GM21515 (cell line): ENCODE measurements around the gene FASLG.
"Not testable (repeated sequence)": the region's sequence is repeated elsewhere in the genome, so short reads cannot be mapped to it uniquely, and the experiment has no call there.

Experiments used
- ATAC-seq: cut with Tn5 transposase; IDR thresholded peaks from one replicate; pipeline ENCODE4 v1.9.1; 2021; ENCODE audit not compliant: unreplicated experiment

Gene FASLG

DNA sequence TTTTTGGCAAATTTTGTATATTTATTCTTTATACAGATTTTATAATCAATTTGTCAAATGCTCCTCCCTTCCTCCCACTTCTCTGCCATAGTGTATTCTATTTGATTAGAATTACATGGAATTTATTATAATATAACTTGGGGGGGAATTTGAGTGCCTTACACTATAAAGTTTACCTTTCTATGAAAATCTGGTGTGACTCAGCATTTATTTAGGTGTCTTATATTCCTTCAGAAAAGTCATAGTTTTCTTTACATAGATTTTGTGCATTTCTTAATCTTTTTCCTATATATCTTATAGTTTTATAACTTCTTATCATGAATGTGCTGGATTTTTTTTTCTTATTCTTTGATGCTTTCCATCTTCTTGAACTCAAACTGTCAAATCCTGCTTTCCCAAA lies 21.3 kb downstream of the FASLG start:
- ATAC-seq: no peak

DNA sequence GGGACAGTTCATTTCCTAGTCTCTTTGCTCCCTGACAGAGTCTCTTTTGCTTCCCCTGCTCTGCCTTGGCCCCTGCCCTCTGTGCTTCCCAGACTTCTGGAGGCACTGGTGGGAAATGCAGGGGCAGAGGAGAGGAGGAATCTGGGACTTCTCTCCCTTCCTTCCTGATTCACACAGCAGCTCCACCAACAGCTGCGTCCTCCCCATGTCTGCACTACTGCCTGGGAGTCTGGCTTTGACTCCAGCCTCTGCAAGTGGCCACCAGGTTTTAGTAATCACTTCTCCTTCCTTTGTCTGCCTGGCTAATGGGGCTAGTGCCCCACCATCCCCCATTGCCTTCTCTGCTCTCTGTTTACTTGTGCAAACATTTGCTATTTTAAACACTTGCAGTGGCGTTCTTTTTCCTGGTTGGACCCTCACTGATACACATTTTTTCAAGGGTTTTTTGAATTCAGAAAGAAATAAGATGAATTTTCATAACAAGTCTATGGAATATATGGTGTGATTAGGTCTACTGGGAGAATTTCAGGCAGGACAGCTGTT lies 21.9 kb downstream of the FASLG start:
- ATAC-seq: no peak

DNA sequence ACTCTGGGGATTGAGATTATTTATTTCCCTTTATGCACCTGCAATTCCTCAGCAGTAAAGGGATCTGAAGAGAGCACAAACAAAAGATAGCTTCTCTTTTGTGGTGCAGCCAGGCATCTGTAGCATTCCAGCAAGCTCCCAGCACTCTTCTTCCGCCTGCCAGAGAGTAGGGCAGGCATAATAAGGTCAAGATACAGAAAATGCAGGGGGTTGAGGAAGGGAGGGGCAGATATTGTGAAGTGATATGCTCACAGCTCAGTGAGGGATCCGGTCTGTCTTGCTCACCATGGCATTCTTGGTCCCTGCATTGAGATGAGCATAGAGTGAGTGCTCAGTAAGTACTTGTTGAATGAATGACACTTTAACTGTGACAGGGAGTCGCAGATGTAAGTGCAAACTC lies 23.9 kb downstream of the FASLG start:
- ATAC-seq: no peak

DNA sequence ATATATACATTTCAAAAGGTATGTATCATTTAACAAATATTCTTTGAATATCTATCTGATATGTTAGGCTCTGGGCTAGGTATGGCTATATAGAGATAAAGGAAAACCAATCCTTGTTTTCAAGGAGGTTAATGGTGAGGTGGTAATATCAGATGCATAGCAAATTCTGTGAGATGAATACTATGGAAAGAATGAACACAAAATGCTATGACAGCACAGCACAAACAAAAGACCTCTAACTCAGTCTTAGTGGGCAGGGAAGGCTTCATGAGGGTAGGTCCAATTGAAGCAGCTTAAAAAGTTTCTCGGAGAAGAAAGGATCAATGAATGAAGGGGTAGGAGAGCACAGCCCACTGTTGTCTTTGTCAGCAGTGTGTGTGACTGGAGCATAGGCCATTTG lies 27.2 kb downstream of the FASLG start:
- ATAC-seq: no peak

GRCh38 chr1:172688428-172689085 lies 29.7 kb downstream of the FASLG start:
- not testable (repeated sequence) for ATAC-seq

GRCh38 chr1:172690925-172691324 lies 32.0 kb downstream of the FASLG start:
- ATAC-seq: not testable (repeated sequence)

DNA sequence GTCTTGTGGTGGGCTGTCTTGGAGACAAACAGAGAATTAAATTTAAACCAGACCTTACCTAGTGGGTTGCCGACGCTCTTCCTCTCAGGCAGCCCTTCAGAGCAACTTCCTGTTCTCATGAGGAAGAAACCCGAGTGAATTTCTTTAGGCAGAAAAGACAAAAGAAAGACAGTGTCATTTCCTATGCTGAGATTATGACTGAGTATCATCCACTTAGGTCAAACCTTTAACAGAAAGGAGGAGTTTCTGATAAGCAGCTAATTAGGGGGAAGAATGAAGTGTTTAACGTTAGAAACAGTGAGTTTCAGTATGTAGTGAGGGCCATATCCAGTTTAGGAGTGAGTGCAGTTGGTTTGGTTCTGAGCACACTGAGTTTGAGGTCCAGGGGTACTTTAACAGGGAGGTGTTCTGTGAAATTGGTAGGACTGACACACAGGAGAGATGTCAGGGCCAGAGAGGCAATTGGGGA lies 38.7 kb downstream of the FASLG start:
- no peak for ATAC-seq

DNA sequence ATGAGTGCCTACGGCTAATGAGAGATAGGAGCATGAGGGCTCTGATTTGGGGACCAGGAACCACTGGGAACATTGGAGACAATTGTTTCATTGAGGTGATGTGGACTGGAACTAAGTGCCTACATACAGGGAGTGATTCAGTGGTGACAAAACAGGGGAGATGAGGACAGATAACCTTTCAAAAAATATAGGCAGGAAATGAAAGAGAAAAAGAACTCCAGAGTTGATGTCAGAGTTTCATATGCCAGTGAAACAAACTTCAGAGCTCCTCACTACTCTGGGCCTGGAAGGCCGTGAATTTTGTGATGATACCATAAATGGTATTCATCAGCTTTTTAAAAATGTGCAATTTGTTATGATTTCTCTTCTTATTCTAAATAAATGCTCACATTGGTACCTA lies 39.3 kb downstream of the FASLG start:
- ATAC-seq: no peak

GRCh38 chr1:172699111-172699510 lies 40.2 kb downstream of the FASLG start:
- ATAC-seq: peak; percentile 71

- no peak for ATAC-seq
Measured at GRCh38 chr1:172699695-172700227, 40.9 kb downstream of the FASLG start.

DNA sequence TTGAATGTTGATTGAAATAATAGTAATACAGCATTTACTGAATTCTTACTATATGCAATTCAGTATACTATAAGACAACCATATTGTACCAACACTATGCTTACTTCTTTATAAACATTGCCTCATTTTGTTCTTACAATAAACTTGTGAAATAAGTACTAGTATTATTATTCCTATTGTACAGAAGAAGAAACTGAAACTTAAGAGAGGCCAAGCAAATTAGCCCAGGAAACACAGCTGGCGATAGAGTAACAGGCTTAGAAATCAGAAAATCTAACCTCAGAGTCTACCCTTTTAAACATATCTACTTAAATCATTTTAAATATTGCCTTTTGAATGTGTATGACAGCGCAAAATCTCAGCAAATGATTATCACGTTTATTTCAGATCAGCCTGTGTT lies 41.7 kb downstream of the FASLG start:
- no peak for ATAC-seq

- no peak for ATAC-seq
Measured at GRCh38 chr1:172704001-172704400, 45.1 kb downstream of the FASLG start.

DNA sequence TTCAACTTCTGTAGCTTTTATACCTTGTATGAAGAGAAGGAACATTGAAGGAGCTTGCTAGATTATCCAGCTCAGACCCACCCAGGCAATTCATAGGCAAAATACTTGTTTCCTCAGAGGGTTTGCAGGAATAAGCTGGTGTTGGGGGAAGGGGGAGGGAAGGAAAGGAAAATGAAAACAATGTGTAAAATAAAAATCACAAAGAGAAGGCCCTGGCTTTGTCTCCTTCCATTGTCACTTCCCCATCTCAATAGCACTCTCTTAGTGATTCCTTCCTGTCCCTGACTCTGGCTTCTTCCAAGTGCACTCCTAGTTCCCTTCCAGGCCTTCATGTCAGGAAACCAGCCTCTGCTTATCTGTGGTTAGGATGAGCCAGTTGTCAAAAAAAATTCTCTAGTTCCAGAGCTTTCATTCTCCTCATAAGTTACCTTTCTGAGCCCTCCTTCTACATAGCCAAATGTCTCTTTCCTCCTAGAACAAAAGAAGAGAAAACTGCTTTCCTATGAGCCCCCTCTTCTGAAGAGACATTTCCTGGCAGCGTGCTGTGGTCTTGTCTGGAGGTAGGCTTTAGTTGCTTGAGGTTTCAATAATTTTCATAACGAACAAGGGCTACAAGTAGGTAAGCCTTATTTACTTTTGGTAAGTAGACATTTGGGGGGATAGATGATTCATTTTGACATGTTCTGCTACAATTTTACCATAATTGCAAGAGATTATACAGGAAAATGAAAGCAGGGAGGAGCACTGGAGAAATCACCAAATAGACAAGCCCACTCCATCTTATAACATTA lies 45.7 kb downstream of the FASLG start:
- ATAC-seq: no peak

- no peak for ATAC-seq
Measured at GRCh38 chr1:172708452-172708851, 49.5 kb downstream of the FASLG start.

DNA sequence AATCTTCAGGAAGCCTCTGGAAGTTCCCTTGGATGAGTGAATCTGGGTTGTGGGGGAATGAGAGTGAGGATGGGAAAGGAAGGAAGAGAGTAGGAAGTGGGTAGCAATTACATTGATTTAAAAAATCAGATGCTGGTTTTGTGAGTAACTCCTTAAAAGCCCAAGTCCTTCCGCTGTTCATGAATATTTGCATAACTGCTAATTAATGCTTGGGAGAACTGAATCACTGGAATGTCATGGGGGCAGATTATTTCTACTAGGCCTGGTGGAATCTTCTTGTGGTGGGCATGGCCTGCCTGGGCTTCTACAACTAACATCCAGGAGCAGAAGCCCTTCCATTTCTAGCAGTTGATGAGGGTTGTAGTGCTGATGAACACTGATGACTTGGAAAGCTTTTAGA lies 52.7 kb downstream of the FASLG start:
- ATAC-seq: no peak

GRCh38 chr1:172713466-172713865 lies 54.6 kb downstream of the FASLG start:
- ATAC-seq: no peak
